Kidney (tissue), 14 donors: ENCODE data around the gene ZFP62. TPM values are rescaled to one million over a fixed set of nuclear protein-coding genes. Genes with fewer than 3 reads are reported as not detected.

Source experiments
- DNase-seq, 5 donors: peaks; one replicate each; pipeline ENCODE4 v3.0.0-alpha.2; 2013 to 2020
- FAIRE-seq: peaks from 2 replicates; lab custom pipeline; 2012; peaks lifted over from hg19 to GRCh38; lab: Jason Lieb, UNC
- H3K27ac ChIP-seq, 2 donors: one replicate each; pipeline ENCODE4 v1.7.0; 2013; ENCODE audit warnings: low read depth in 2 of 2, low read length in 2 of 2, inconsistent platforms in 1 of 2
- H3K27me3 ChIP-seq: one replicate; pipeline ENCODE4 v1.7.1; 2013; ENCODE audit warnings: low read length, inconsistent platforms; ENCODE audit not compliant: control insufficient read depth, insufficient read depth
- H3K36me3 ChIP-seq, 3 donors: one replicate each; pipeline versions ENCODE4 v1.7.0 to v1.7.1; 2013; ENCODE audit warnings: low read length in 3 of 3, control low read depth in 1 of 3, inconsistent platforms in 1 of 3; ENCODE audit not compliant: insufficient read depth in 3 of 3, control insufficient read depth in 2 of 3
- H3K4me1 ChIP-seq, 3 donors: one replicate each; pipeline versions ENCODE4 v1.7.0 to v1.7.1; 2013; ENCODE audit warnings: low read length in 3 of 3, inconsistent platforms in 1 of 3, low read depth in 1 of 3; ENCODE audit not compliant: control insufficient read depth in 2 of 3, insufficient read depth in 2 of 3
- H3K4me3 ChIP-seq, 3 donors: one replicate each; pipeline versions ENCODE4 v1.7.0 to v1.8.1; 2013; ENCODE audit warnings: low read length in 3 of 3, control low read depth in 1 of 3, inconsistent platforms in 1 of 3
- H3K9ac ChIP-seq, 3 donors: one replicate each; pipeline versions ENCODE4 v1.7.0 to v1.7.1; 2013; ENCODE audit warnings: low read length in 3 of 3, control low read depth in 1 of 3, inconsistent platforms in 1 of 3
- H3K9me3 ChIP-seq, 3 donors: one replicate each; pipeline versions ENCODE4 v1.7.0 to v1.7.1; 2013; ENCODE audit warnings: low read length in 3 of 3, control low read depth in 1 of 3, inconsistent platforms in 1 of 3; ENCODE audit not compliant: control insufficient read depth in 2 of 3, insufficient read depth in 1 of 3
- CTCF ChIP-seq: IDR thresholded peaks from 3 replicates; pipeline ENCODE4 v1.5.1; 2012; ENCODE audit warnings: mild to moderate bottlenecking, moderate library complexity, borderline replicate concordance; ENCODE audit not compliant: insufficient read depth; ENCODE audit errors: extremely low read depth
- intact Hi-C: fragments of 100-400 bp; cut with DNase I; formaldehyde crosslinking; loops from one replicate; pipeline ENCODE4 v1.11.1; 2022
- polyA plus RNA-seq: library from polyadenylated mRNA; stranded (reverse); fragments of 350-450 nt; fragmentation: Illumina TruSeq; extraction: RNeasy Lipid Tissue Mini Kit (QIAGEN cat#74804); gene quantifications from one replicate; pipeline ENCODE4 v1.2.3, GENCODE V29; 2014; ENCODE audit warnings: low read depth, low replicate concordance; ENCODE audit not compliant: insufficient read depth
- total RNA-seq: library from RNA; stranded (reverse); fragmentation: NEBNext Ultra II Directional; extraction: Animal tissue kit (Norgen Biotek cat#: 25700); gene quantifications from one replicate; pipeline ENCODE4 v1.2.1, GENCODE V29; 2021
- donor health status: control.
- donor health status: control.
- donor health status: control.
- donor health status: control.
- donor health status: control.
- donor health status: DM: yes; HTN: yes; CAD: no.
- donor health status: Normal renal cell carcinoma (clear cell type).

ZFP62 gene
- total and polyA plus RNA-seq, 2 donors from 2014 or later = 16.2 to 30.7 TPM

GRCh38 chr5:180798193-180798592 lies 62.9 kb downstream of the ZFP62 start:
- TF ChIP-seq CTCF = no peak
- H3K9ac ChIP-seq = no peak overlapping the region
- no peak for DNase-seq

More at GRCh38 chr5:180798193-180798592, 62.9 kb downstream of the ZFP62 start:
- Histone ChIP-seq H3K4me1 (peaks cover 0 to 34% (median 16%) of the 10 kb centered on the region in 3 donors), H3K27ac (no peak overlapping the region), H3K27me3 (no peaks in the 10 kb centered on the region), H3K36me3 (peaks cover 0 to 6% (median 5%) of the 10 kb centered on the region in 3 donors), H3K9me3 (no peaks in the 10 kb centered on the region), H3K4me3 (no peak overlapping the region)
- FAIRE-seq = no peak
- intact Hi-C loops = no loop called here

Other genes with a start within 250 kb of the ZFP62 start
- gene FLT4, start 211.7 kb downstream of the ZFP62 start, total RNA-seq = 29.4 TPM
- 6.9 TPM for gene FLT4, start 211.7 kb downstream of the ZFP62 start, polyA plus RNA-seq
- gene OR2Y1, start 121.2 kb downstream of the ZFP62 start, total RNA-seq = not detected
- gene OR2Y1, start 121.2 kb downstream of the ZFP62 start, polyA plus RNA-seq = not detected
- gene MGAT1, start 58.5 kb downstream of the ZFP62 start, total RNA-seq = 132 TPM
- gene MGAT1, start 58.5 kb downstream of the ZFP62 start, polyA plus RNA-seq = 73.3 TPM
- 0.19 TPM for gene BTNL8, start 37.9 kb upstream of the ZFP62 start, total RNA-seq
- gene BTNL8, start 37.9 kb upstream of the ZFP62 start, polyA plus RNA-seq = 1.2 TPM
- not detected for gene BTNL3, start 127.6 kb upstream of the ZFP62 start, total RNA-seq
- gene BTNL3, start 127.6 kb upstream of the ZFP62 start, polyA plus RNA-seq = 0.30 TPM
- 11.9 TPM for gene BTNL9, start 179.0 kb upstream of the ZFP62 start, total RNA-seq
- 8.6 TPM for gene BTNL9, start 179.0 kb upstream of the ZFP62 start, polyA plus RNA-seq